ACC112 (cell line): Measurements from ENCODE around the gene RUNX1.

Experiments used
- H2AFZ ChIP-seq: fragments of 200-600 bp; sonication (generic); one replicate; pipeline ENCODE4 v1.6.0; 2017; ENCODE audit warnings: antibody characterized with exemption, low read length; ENCODE audit not compliant: unreplicated experiment
- H3K27ac ChIP-seq: fragments of 200-600 bp; sonication (generic); 2 replicates; pipeline ENCODE4 v1.5.1; 2014; ENCODE audit warnings: low read depth, mild to moderate bottlenecking, antibody characterized with exemption, low read length, moderate library complexity
- H3K27me3 ChIP-seq: fragments of 200-600 bp; sonication (generic); 2 replicates; pipeline ENCODE4 v1.6.1; 2014; ENCODE audit warnings: mild to moderate bottlenecking, antibody characterized with exemption, low read length, moderate library complexity, mixed read lengths; ENCODE audit not compliant: insufficient read depth
- H3K36me3 ChIP-seq: fragments of 200-600 bp; sonication (generic); 2 replicates; pipeline ENCODE4 v1.6.1; 2016; ENCODE audit warnings: mild to moderate bottlenecking, antibody characterized with exemption, low read length, moderate library complexity, mixed read lengths; ENCODE audit not compliant: insufficient read depth
- H3K4me1 ChIP-seq: fragments of 200-600 bp; sonication (generic); one replicate; pipeline ENCODE4 v1.6.1; 2016; ENCODE audit warnings: low read length, mixed read lengths; ENCODE audit not compliant: insufficient read depth, unreplicated experiment, control insufficient read depth
- H3K4me3 ChIP-seq: fragments of 200-600 bp; sonication (generic); 2 replicates; pipeline ENCODE4 v1.5.1; 2014; ENCODE audit warnings: mild to moderate bottlenecking, low read depth, low read length
- H3K79me2 ChIP-seq: fragments of 200-600 bp; sonication (generic); one replicate; pipeline ENCODE4 v1.6.0; 2016; ENCODE audit warnings: low read length; ENCODE audit not compliant: control insufficient read depth, unreplicated experiment, insufficient read depth

RUNX1 gene

DNA sequence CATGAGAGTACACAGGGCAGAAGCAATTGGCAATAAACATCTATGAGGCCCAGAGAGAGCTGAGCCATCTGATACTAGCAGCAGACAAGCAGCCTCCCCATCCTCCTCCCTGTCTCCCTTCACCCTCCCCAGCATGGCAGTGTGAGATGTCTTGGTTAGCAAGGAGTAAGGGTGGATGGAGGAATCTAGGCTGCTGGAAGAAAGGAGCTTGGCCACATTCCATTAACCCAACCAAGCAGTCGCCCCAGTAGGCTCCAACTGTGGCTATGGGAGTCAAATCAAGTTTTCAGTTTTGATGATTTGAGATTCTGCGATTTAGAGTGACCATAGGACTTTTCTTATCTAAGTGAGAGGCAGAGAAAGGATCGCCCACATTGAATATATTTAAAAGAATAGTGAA lies 12.9 kb upstream of the RUNX1 start:
- H3K27me3 ChIP-seq: no peaks in the 10 kb centered on the region
- H3K4me3 ChIP-seq: no peak overlapping the region
- no peak overlapping the region for H3K27ac ChIP-seq

DNA sequence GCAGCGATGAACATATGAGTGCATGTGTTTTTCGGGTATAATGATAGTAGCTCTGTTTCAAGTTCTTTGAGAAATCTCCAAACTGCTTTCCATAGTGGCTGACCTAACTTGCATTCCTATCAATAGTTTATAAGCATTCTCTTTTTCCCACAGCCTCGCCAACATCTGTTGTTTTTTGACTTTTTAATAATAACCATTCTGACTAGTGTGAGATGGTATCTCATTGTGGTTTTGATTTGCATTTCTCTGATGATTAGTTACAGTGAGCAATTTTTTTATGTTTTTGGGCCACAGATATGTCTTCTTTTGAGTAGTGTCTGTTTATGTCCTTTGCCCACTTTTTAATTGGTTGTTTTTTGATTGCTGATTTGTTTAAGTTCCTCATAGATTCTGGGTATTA lies 10.6 kb upstream of the RUNX1 start:
- Histone ChIP-seq H2AFZ (no peak overlapping the region), H3K27me3 (no peaks in the 10 kb centered on the region), H3K4me1 (no peaks in the 10 kb centered on the region), H3K79me2 (no peaks in the 10 kb centered on the region), H3K36me3 (no peaks in the 10 kb centered on the region), H3K27ac (no peak overlapping the region), H3K4me3 (no peak overlapping the region)

More for the DNA sequence above, 12.9 kb upstream of the RUNX1 start:
- Histone ChIP-seq H3K79me2 (no peaks in the 10 kb centered on the region), H2AFZ (no peak overlapping the region), H3K4me1 (no peaks in the 10 kb centered on the region), H3K36me3 (no peaks in the 10 kb centered on the region)

- H3K27ac ChIP-seq: no peak overlapping the region
- no peaks in the 10 kb centered on the region for H3K79me2 ChIP-seq
- no peaks in the 10 kb centered on the region for H3K27me3 ChIP-seq
- H3K4me1 ChIP-seq: no peaks in the 10 kb centered on the region
- no peak overlapping the region for H3K4me3 ChIP-seq
- H3K36me3 ChIP-seq: no peaks in the 10 kb centered on the region
- H2AFZ ChIP-seq: no peak overlapping the region
Observed at GRCh38 chr21:35058058-35058457, 9.0 kb upstream of the RUNX1 start.

- Histone ChIP-seq H3K79me2 (no peaks in the 10 kb centered on the region), H3K27ac (no peak overlapping the region), H3K4me1 (no peaks in the 10 kb centered on the region), H3K36me3 (no peaks in the 10 kb centered on the region), H3K4me3 (no peak overlapping the region), H2AFZ (no peak overlapping the region), H3K27me3 (no peaks in the 10 kb centered on the region)
Observed at GRCh38 chr21:35057428-35057827, 8.3 kb upstream of the RUNX1 start.

- no peaks in the 10 kb centered on the region for H3K79me2 ChIP-seq
- no peak overlapping the region for H2AFZ ChIP-seq
- H3K4me1 ChIP-seq: peaks cover 28% of the 10 kb centered on the region
- no peak overlapping the region for H3K4me3 ChIP-seq
- H3K27ac ChIP-seq: no peak overlapping the region
- H3K27me3 ChIP-seq: no peaks in the 10 kb centered on the region
- no peaks in the 10 kb centered on the region for H3K36me3 ChIP-seq
Observed at GRCh38 chr21:35053356-35054096, 4.4 kb upstream of the RUNX1 start.

- Histone ChIP-seq H3K36me3 (no peaks in the 10 kb centered on the region), H3K27ac (no peak overlapping the region), H3K4me3 (no peak overlapping the region), H3K4me1 (peaks cover 36% of the 10 kb centered on the region), H3K27me3 (no peaks in the 10 kb centered on the region), H2AFZ (no peak overlapping the region), H3K79me2 (no peaks in the 10 kb centered on the region)
Observed at GRCh38 chr21:35052801-35053200, 3.7 kb upstream of the RUNX1 start.

DNA sequence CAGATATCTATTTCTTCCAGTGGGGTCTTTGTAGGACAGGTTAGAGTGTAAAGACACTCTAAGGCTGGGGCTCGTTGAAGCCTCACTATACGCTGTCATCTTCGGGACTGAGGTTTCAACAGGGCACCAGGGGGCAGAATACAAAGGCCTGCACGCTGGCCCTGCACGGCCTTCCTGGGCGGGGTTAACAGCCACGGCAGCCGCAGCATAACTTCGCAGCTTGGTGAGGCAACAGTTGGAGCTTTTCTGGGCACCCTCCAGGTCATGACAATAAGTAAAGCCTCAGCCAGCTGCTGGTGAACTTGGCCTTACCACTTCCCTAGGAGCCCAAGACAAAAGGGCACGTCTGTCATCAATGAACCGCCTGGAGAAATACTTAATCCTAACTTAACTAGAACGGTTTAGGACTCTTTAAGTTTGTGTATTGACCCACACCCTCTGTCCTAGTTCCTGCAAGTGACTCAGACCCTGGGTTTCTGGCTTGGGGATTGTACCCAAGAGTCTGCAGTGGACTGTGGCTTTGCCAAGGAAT lies 2.3 kb upstream of the RUNX1 start:
- peak overlapping the region; percentile 28 for H2AFZ ChIP-seq
- H3K27ac ChIP-seq: peak overlapping the region; percentile 76
- H3K36me3 ChIP-seq: no peaks in the 10 kb centered on the region
- no peaks in the 10 kb centered on the region for H3K79me2 ChIP-seq
- peaks cover 44% of the 10 kb centered on the region for H3K4me1 ChIP-seq
- no peaks in the 10 kb centered on the region for H3K27me3 ChIP-seq
- 0 out of 2 replicates have a peak overlapping the region, but pooled peaks have one; percentile 22 for H3K4me3 ChIP-seq

DNA sequence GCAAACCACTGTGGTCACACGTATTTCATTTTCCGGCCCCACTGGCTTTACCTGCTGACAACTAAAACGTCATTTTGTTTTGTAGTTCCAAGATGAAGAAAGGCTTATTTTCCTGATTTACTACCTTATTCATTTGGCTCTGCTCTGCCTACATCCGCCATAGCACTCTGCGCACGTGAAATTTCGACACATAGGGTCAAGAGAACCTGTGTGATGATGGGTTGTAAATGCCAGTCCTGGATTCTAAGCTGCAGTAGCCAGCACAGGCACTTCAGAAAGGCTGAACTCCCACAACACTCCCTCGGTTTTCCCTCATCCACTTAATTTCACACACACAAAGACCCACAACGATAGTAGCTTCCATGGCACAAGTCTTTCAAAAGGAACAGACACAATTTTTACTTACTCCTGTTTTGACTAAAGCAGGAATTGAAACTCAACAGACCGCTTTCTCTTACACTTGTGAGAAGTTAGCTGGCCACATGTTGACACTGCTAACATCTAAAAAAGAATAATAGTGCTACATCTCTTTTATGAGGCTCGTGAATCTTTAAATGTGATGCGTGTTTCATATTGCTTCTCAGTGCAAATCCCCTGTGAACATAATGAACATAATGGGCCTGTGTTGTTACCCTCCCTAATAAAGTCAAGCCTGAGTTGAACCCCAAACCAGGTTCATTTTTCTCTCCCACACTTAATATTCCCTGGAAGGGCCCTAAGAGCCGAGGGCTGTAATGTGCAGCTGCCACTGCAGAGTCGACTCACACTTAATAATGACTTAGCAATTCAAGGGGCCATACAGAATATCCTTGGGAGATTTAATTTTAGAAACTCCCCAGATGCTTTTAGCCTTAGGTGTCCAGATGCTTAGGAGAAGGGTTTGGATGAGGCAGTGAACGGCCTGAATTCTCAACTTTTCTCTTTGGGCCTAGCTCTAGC lies 1.5 kb upstream of the RUNX1 start:
- Histone ChIP-seq H3K27me3 (no peaks in the 10 kb centered on the region), H2AFZ (peak overlapping the region; percentile 28), H3K4me1 (peaks cover 47% of the 10 kb centered on the region), H3K79me2 (no peaks in the 10 kb centered on the region), H3K36me3 (no peaks in the 10 kb centered on the region), H3K27ac (peak overlapping the region; percentile 76), H3K4me3 (no peak overlapping the region)

DNA sequence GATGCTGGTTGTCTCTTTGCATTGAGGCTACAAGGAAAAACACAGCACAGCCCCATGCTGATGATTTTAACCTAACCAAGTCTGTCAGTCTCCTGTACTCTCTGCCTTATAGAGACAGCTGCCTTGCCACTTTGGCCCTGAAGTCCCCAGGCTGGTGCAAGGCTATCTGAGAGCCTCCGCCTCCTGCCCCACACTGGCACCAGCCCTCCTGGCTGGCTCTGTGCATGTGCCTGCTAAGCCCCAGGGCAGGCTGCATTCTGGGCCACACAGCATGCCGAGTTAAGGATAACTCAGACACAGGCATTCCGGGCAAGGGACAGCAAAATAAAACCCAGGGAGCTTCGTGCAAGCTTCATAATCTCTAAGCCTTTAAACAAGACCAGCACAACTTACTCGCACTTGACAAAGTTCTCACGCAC lies 910 bp downstream of the RUNX1 start:
- peak overlapping the region; percentile 71 for H3K4me3 ChIP-seq
- no peaks in the 10 kb centered on the region for H3K79me2 ChIP-seq
- H3K27ac ChIP-seq: peak overlapping the region; percentile 87
- no peaks in the 10 kb centered on the region for H3K27me3 ChIP-seq
- H3K36me3 ChIP-seq: no peaks in the 10 kb centered on the region
- peak overlapping the region; percentile 54 for H2AFZ ChIP-seq
- peaks cover 47% of the 10 kb centered on the region for H3K4me1 ChIP-seq

GRCh38 chr21:35046880-35047229 lies 2.2 kb downstream of the RUNX1 start:
- H3K4me1 ChIP-seq: peaks cover 47% of the 10 kb centered on the region
- H3K79me2 ChIP-seq: no peaks in the 10 kb centered on the region
- no peaks in the 10 kb centered on the region for H3K36me3 ChIP-seq
- H2AFZ ChIP-seq: peak overlapping the region; percentile 16
- peak overlapping the region; percentile 71 for H3K4me3 ChIP-seq
- H3K27ac ChIP-seq: peak overlapping the region; percentile 87
- no peaks in the 10 kb centered on the region for H3K27me3 ChIP-seq
